ENCODE measurements around the gene ADCY2.

The ADCY2 gene

DNA sequence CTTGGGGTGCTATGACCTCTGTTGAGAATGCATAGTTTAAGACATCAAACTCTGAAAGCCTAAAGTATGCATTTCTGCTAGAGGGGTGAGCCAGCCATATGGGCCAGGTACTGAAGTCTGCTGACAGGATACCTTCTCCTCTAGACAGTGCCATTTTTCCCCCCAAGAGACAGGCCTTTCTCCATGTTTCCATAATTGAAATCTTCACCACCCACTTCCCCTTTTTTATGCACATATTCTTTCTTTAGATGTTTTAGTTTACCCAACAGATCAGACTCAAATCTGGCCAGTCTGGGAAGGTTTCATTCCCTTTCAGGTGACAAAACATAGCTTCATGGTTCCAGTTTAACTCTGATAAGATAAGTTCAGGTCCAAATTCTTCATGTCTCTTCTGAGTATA lies 212.8 kb downstream of the ADCY2 start:
- ATAC-seq = no peak

DNA sequence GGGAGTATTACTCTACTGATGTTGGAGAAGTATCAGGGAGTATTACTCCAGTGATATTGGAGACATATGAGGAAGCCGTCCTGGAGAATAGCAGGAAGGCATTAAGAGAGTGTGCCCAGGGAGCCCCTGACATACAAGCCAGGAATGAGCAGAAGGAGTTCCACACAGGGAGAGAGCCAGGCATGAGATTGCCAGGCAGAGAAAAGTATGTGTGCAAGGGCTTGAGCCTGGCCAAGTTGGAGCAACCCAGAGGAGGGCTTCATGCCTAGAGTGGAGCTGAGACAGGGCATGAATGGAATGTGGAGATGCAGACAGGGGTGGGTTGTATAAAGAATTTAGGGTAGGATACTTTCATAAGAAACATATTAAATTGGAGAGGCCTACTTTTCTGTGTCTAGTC lies 213.8 kb downstream of the ADCY2 start:
- no peak for ATAC-seq

DNA sequence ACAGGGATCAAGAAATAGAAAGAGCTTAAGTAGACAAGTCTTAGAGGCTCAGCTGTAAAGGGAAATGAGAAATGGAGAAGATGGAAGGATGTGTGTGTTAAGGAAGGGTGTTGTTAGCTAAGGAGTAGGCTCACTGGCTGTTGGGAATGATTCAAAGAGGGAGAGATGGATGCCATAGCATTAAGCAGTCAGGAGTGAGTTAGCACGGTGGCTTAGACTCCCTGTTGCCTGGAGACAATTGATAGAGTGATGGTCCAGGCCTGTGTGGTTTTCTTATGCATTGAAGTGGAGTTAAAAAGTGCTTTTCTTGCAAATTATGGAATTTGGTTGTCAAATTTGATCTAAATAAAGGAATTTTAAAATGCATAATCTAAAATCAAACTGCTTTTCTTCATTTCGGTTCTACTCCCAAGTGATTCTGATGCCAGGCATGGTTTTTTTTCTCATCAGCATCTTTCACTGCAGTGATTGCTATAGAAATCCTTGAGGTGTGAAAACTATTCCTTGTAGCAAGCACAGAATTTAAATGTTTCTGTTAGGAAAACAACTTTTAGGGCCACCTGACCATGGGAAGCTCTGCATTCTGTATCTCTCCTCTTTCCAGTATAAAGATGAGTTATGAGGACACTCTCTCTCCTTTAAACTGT lies 214.7 kb downstream of the ADCY2 start:
- ATAC-seq = no peak

DNA sequence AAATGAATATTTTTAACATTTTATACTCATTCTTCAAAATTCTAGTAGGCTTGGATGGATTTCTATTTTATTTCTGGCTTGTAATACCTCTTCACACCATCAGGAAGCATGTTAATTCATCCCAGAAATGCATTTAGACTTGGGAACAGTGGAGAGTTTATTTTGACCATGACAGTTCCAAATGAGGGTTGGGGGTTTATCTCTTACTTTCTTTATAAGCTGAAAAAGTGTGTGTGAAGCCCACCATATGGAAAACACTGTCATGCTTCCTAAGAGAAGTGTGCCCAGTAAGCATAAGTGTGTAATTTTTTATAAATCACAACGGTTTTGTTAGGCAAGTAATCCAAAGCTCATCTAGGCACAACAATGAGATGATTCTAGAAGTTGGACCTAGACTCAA lies 215.6 kb downstream of the ADCY2 start:
- ATAC-seq = no peak

DNA sequence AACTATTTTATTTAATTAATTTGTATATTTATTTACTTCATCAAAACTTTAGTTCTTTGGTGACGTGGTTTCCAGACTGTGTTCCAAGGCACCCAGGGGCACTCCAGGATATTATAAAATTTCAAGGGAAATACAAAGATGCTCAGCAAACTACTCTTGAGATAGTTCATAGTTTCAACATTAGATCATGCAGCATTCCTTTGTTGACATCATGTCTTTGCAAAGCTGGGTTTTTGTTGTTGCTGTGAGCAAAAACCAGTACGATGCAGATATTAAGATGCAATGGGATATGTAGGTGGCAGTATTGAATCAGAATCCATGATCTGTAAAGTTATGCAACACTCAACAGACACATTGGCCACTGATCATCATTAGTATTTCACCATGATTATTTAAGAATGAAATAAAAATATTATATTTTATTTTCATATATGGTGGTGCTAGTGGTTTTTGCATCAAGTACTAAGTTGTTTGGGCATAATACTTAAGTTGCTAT lies 219.7 kb downstream of the ADCY2 start:
- ATAC-seq = no peak

DNA sequence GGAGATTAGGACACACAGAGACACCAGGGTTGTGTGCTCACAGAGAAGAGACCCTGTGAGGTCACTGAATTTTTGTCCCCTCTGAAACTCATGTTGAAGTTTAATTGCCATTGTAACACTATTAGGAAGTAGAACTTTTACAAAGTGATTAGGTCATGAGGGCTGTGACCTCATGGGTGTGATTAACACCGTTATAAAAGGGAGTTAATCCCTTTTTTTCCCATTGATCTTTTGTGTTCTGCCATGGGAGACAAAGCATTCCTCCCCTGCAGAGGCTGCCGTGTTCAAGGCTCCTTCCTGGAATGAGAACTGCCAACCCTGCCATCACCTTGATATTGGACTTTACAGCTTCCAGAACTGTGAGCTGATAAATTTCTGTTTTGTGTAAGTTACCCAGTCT lies 221.0 kb downstream of the ADCY2 start:
- ATAC-seq = no peak

DNA sequence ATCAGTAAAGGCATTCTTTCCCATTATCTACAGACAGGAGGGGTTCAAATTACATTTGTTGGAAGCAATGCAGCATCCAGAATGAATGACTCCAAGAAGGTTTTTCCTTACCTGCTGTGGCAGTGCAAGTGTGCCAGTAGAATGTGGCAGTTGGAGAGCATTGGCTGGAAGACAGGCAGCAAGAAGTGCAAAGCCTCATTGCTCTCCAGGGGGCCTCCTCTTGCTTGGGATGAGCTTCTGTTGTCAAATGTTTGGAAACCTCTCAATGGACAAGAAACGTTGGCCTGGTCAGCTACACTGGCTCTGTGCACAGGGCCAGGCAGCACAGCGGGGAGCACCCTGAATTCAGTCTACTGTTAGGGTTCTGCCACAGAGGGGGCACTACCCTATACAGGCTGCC lies 226.6 kb downstream of the ADCY2 start:
- ATAC-seq = no peak

DNA sequence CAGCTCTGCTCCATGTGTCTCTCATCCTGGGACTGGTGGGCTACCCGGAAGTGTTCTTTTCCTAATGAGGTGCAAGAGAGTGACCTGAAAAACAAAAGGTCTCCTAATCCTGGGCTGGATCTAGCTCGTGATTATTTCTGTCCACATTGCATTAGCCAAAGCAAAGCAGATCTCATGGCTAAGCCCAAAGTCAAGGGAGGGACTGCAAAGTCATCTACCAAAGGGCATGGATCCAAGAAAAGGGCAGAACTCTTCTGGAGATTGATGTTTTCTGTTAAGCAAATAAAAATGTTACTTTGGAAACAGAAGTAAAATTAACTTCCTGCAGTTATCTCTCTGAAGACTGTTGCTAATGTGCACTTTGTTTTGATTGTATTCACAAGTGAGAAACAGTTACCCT lies 229.8 kb downstream of the ADCY2 start:
- no peak for ATAC-seq

DNA sequence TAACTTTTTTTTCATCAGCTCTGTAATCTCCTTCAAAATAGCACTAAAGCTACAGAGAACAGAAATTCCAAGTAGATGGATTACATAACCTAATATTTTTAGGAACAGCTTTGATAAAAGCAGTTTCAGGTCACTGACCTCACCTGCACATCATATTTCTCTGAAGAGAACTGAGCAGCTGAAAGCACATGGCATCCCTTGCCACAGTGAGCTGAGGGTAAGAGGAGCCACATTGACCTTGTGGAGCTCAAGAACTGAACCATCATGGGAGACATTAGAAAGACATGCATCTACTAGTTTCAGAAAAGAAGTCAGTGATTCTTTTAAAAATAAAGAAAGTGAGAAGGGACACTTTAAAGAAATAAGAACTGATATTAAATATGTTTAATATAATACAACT lies 232.3 kb downstream of the ADCY2 start:
- no peak for ATAC-seq

DNA sequence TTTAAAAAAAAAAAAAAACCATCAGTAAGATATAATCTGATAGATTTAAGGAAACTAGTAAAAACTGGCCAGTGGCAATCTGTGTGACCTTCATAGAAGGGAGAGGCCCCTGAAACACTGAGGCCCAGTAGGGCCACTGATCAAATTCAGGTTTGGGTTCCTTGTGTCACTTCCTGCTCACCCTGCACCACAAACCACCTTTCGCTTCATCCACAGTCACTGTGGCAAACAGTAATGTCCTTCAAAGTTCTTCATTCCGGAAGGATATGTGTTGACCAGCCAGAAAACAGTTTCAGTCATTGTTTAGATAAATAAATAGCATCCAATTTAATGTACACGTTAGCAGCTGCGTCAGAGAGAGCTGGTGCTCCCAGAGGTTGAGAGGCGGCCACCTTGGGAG lies 232.9 kb downstream of the ADCY2 start:
- no peak for ATAC-seq

DNA sequence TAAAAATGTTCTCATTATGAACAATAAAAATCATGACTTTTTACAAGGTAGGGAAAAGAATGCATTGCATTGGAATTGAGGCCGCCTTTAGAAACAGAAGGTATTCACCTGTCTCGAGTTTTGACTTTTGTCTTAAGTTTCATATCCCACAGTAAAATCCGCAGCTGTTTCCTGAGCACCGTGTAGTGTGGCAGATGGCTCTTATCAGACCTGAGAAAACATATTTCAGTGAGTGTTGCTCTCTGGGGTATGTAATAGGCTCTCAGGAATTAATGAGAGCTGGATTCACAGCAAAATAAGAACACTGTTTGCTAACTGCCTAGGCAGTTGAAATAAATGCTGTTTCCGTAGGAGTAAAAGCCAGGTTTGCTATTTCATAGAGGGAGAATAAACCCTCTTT lies 233.6 kb downstream of the ADCY2 start:
- no peak for ATAC-seq

DNA sequence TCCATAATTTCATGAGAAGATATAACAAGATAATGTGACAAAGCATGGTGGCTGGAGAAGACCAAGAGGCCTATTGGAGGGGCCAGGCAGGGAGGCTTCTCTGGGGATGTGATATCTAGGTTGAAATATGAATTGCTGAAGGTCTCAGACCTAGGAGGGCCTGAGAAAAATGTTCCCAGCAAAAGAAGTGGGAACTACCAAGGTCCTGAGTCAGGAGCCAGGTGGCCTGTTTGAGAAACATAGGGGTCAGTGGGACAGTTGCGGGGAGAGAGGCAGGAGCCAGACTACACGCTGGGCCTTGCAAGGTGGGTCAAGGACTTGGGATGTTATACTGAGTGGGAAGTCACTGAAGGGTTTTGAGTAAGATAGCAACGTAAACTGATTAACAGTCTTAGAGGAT lies 238.9 kb downstream of the ADCY2 start:
- no peak for ATAC-seq

DNA sequence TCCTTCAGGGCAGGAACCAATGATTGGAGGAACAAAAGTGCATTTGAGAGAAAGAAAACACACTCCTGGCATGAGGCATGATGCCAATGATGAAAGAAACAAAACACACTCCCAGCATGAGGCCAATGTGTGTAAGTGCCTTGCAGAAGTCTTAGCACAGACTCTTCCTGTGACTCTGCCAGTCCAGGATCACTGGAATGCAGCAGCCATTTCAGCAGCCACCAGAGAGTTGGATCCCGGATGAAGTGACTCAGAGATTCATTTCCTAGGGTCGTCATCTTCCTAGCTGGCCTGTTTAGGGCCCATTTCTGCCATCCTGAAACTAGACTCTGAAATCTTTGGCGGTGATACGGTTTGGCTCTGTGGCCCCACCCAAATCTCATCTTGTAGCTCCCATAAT lies 242.5 kb downstream of the ADCY2 start:
- no peak for ATAC-seq

DNA sequence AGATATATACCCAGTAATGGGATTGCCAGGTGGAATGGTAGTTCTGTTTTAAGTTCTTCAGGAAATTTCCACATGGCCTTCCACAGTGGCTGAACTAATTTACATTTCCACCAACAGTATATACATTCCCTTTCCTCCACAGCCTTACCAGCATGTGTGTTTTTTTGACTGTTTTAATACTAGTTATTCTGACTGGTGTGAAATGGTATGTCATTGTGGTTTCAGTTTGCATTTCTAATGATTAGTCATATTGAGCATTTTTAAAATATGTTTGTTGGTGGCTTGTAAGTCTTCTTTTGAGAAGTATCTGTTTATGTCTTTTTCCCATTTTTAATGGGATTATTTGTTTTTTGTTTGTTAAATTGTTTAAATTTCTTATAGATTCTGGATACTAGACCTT lies 246.1 kb downstream of the ADCY2 start:
- ATAC-seq = no peak

DNA sequence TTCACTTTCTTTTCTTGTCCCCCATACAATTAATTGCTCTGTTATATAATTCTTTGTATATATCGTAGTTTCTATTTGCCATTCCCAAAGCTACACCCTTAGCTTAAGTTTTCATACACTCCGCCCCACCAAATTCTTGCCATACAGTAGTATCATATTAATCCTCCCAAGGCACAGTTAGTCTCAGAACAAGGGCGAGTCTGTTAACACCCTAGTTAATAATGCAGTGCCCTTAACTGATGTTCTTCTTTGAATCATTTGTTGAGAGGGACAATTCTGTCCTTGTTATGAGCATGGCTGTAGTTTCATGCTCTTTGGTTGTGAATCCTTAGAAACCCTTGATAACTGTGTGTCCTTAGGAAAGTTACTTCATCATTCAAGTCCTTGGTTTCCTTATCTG lies 248.8 kb downstream of the ADCY2 start:
- ATAC-seq = no peak

DNA sequence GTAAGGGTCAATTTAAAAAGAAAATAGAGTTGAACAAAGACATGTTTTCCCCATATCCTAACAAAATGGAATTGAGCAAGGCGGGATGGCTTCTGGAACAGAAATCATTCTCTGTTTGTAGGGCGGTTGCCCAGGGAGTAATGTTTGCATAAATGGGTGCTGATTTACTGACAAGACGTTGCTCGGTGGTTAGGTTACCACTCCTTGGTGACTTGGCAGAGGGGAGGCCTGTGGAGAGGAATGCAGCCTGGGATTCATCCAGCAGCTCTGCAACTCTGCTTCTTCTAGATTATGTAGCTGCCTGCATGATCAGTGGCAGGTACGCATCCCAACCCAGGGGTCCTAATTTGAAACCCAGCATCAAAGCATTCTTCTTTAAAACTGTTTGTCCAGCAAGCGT lies 254.8 kb downstream of the ADCY2 start:
- ATAC-seq = no peak

DNA sequence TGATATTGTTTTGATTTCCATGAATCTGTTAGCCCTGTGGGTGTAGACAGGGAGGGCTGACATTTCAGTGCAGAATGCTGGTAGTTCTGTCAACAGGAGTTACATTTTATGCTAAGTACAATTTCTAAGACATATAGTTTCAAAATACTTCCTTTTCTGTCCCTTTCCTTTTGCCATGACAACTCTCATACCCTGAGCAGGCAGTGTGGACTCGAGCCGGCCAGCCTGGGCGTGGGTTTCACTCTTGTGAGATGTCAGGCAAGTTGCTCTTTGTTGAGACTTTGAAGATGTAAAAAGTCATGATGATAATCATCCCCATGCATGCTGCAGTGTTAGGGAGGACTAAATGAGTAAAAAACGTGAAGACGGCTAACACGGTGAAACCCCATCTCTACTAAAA lies 257.1 kb downstream of the ADCY2 start:
- no peak for ATAC-seq

DNA sequence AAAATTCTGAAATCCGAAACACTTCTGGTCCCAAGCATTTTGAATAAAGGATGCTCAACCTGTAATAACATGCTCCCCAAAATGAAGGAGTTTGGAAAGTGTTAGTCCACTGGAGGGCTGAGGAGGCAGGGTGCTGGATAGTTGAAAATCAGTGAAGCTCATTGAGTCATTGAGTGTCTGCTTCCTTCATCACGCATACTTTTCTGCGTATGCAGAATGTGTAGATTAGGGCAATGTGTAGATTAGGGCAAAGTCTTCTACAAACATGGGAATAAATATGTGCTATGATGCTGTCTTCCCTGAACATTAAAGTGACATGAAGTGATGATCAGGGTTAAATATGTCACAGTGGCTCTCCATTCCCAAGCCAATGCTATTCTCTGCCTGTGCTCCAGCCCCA lies 261.2 kb downstream of the ADCY2 start:
- ATAC-seq = no peak

DNA sequence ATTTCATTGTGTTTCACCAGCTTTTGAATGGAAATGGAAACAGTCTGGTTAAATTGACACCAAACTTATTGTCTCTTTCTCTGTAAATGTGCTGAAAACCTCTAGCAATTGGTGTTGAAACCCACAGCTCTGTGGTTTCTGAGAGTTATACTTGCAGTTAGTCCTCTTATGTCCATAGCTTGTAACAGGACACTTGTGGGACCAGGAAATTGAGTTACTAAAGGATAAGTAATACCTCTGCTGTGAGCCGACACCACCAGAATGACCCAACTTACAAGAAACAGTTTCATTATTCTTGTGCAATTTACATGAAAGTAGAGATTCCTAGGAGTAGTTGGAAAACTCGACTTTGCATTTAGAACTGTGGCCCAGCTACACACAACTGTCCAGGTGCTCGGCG lies 263.5 kb downstream of the ADCY2 start:
- ATAC-seq = no peak

DNA sequence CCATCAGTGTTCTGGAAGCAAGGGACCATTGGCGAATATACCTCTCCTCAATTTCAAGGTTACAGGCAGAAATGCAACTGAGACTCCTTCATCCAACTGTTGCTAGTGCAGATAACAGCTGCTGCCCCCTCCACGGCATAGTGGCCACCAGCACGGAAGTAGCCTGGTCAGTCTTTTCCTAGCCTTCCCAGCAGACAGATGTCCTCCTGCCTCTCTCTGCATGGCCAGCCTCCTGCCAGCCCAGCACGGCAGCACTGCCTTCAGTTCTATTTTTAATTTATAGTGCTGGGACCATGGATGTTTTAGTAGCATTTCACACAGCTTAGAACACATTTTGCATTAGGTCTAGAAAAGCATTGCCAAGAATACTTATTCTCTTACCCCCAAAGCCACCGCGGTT lies 266.4 kb downstream of the ADCY2 start:
- ATAC-seq = no peak

DNA sequence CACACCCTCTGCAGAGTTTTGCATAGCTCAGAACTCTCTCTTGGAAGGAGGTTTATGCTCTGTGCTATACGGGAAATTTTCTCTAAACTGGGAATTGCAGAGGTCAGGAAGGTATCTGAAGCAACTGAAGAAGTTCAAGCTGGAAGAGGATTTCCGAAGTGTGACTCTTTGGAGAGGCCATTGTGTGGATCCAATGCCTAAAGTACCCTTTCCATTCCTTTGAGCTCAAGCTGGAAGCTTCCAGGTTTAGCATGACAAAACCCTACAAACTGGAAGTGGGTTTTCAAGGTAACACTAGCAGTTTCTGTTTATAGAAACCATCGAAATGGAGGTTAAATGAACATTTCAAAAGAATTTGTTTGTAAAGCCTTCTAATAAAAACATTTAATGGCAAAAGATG lies 267.9 kb downstream of the ADCY2 start:
- ATAC-seq = no peak

DNA sequence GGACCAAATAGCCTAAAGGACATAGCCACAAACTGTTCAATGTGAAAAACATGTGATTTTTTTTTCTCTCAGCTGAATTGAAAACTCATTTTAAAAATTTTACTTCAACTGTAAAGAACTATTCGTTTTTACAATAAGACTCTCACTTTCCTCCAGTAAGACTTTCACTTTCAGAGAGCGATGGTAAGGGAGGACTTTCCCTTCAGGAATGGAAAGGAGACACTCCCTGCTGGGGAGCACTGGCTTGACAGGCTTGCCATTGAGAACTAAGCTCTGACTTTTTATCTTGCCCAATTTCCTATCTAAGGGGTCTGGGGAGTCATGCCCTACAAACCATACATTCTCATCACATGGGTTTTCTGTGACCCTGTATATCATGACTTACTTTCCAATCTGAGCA lies 268.3 kb downstream of the ADCY2 start:
- no peak for ATAC-seq

DNA sequence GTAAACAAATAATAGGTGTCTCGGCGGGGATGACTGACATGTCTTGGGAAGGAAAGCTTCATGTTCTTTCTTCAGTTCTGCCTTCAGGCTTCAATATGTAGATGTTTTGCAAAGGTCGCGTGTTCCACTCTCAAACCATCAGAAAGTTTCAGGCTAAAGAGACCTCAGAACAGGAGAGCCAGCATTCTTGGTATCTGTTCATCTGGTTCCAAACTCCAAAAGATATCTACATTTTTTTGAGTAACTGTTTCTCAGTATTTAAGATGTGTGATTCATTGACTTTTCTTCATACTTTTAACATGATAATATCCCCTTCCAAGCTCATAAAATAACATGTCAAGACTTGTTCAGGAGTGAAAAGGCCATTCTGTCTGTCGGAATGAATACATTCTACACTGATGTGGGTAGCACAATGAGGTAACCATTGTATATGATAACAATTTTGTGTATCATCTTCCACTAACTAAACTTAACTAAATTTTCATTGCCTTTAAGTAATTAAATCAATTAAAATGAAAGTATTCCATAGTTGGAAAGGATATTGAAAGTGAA lies 271.4 kb downstream of the ADCY2 start:
- no peak for ATAC-seq

DNA sequence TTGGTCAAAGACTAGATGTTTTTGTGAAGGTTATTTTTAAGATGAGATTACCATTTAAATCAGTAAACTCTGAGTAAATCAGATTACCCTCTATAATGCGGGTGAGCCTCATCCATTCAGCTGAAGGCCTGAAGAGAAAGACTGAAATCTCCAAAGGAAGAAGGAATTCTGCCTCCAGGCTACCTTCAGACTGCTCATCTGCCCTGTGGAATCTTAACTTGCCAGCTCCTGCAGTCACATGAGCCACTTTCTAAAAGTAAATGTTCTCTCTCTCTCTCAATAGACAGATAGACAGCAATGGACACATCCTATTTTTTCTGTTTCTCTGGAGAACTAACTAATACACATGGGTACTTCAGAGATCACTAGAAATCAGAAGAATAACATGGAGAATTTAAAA lies 272.2 kb downstream of the ADCY2 start:
- ATAC-seq = no peak

DNA sequence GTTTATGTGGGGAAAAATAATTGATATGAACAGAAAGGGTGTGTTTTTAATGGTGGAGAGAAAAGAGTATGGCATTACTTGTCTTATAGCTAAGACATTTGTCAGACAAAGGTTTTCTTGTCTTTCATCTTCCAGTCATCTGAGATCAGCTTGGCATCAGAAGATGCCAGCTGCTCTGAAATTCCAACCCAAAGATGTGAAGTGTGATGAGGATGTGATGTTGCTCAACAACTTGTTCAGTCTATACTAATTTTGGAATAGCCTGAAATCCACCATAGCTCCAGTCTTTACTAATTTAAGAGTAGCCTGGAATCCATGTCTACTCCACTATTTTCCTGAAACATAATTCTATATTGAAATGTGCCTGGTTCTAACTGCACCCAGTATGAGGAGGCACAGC lies 272.7 kb downstream of the ADCY2 start:
- no peak for ATAC-seq

All from activated CD4-positive, CD25-positive, alpha-beta regulatory T cell treated with anti-CD3 and anti-CD28 coated beads, Interleukin-2, amount 50 U/mL, for 24 hours (primary cell).